ENCODE results near the gene CYP4A11. TPM values are rescaled to one million over a fixed set of nuclear protein-coding genes. Genes with fewer than 3 reads are reported as not detected.

The CYP4A11 gene
- total and polyA plus RNA-seq, 9 of the 15 experiments (the other 6 are each of a cell fraction or from before 2014, with no cell fraction given): not detected

DNA sequence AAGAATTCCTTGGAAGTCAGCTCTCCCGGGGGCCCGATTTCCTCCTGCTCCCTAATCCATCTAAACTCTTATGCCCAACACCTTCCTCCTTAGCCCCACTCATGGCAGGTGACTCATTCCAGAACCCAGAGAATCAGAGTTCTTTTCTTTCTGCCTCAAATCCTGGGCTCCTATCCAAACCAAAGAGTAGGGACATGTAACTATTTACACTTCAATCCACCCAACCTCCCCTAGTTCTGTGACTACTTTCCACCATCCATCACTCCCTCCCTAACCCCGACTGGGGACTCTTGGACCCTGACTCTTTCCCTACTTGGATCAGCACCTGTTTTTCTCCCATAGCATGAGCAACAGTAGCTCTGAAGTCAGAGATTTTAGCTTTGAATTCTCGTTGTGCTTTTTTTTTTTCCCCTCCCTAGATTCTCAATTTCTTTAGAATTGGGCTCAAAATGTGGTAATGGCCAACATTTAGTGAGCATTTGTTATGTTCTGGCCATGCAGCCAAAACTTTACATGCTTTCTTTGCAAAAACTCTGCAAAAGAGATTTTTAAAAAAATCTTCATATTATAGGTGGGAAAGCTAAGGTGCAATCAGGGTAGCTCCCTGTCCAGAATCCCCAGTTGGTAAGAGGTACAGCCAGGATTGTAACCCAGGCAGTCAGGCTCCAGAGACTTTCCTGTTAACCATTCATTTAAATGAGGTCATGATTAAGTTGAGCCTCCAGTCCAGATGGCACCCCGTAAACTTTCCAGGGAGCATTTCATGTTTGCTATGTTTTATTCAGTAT lies 7.5 kb upstream of the CYP4A11 start:
- Histone ChIP-seq H3K9me3 (replicated peaks; ENCODE audit: control insufficient read depth, insufficient read depth, low read depth, low read length) (no peaks in the 10 kb centered on the region), H3K36me3 (ENCODE audit: control insufficient read depth, insufficient read depth, low read length) (no peaks in the 10 kb centered on the region), H3K4me2 (ENCODE audit: insufficient read depth, low read length) (no peak overlapping the region), H3K27me3 (ENCODE audit: control insufficient read depth in 2 of 2, insufficient read depth in 2 of 2, low read length in 2 of 2) (peaks cover 0 to 3% of the 10 kb centered on the region in 2 experiments; a peak in 1 of 5 replicates), H3K79me2 (ENCODE audit: control insufficient read depth, insufficient read depth, low read length) (no peaks in the 10 kb centered on the region), H2AFZ (ENCODE audit: low read depth, low read length) (no peak overlapping the region), H4K20me1 (replicated peaks; ENCODE audit: control insufficient read depth, insufficient read depth, low read length) (no peaks in the 10 kb centered on the region), H3K9ac (ENCODE audit: insufficient read depth in 1 of 2, low read depth in 2 of 2, low read length in 2 of 2) (no peak overlapping the region), H3K27ac (ENCODE audit: extremely low read depth, low read depth, low read length) (no peak overlapping the region), H3K4me3 (no peak overlapping the region), H3K4me1 (replicated peaks in 1 of 2; ENCODE audit: control insufficient read depth in 2 of 2, insufficient read depth in 2 of 2, low read length in 2 of 2) (no peaks in the 10 kb centered on the region), H3K9me1 (ENCODE audit: control insufficient read depth, insufficient read depth, low read length) (no peaks in the 10 kb centered on the region)
- ATAC-seq: no peak
- CTCF ChIA-PET (ENCODE audit: low intra/inter-chr PET ratio): no interaction called here
- POLR2A ChIA-PET: no interaction called here
- DNase-seq (ENCODE audit: extremely low read depth in 1 of 4, low spot score in 3 of 4): no peak
- in situ Hi-C loops (cut with MboI): no loop called here
- no peak for FAIRE-seq
- intact Hi-C loops (cut with micrococcal nuclease): no loop called here
- no TSS peak for BruUV-seq (replicated peaks)
- WGBS (ENCODE audit: insufficient coverage, low coverage, missing lambda C conversion rate): under 1% methylated on average over 5 of the region's 5 CpGs
- TF ChIP-seq MTA2 (IDR thresholded peaks at IDR 0.05; ENCODE audit: low read depth) (no peak), BRCA1 (IDR thresholded peaks at IDR 0.05) (no peak), BRCA1 (CRISPR knock-in tag; IDR thresholded peaks at IDR 0.05) (no peak), HNRNPK (IDR thresholded peaks at IDR 0.05; ENCODE audit: low read depth, low read length, poor library complexity, severe bottlenecking) (no peak), ZNF324 (CRISPR knock-in tag; IDR thresholded peaks at IDR 0.05) (no peak), MCM2 (IDR thresholded peaks at IDR 0.05; ENCODE audit: low read depth) (no peak), E2F8 (IDR thresholded peaks at IDR 0.05; ENCODE audit: low read depth, partially characterized antibody) (no peak), SMC3 (conservative IDR thresholded peaks at IDR 0.05; ENCODE audit: insufficient read depth, low read depth, low read length) (no peak), ZNF133 (CRISPR knock-in tag; IDR thresholded peaks at IDR 0.05) (no peak), PTTG1 (tag; IDR thresholded peaks at IDR 0.05; ENCODE audit: low read depth) (no peak), ZNF174 (CRISPR knock-in tag; IDR thresholded peaks at IDR 0.05) (no peak)
- TF ChIP-seq, protein P1, sequence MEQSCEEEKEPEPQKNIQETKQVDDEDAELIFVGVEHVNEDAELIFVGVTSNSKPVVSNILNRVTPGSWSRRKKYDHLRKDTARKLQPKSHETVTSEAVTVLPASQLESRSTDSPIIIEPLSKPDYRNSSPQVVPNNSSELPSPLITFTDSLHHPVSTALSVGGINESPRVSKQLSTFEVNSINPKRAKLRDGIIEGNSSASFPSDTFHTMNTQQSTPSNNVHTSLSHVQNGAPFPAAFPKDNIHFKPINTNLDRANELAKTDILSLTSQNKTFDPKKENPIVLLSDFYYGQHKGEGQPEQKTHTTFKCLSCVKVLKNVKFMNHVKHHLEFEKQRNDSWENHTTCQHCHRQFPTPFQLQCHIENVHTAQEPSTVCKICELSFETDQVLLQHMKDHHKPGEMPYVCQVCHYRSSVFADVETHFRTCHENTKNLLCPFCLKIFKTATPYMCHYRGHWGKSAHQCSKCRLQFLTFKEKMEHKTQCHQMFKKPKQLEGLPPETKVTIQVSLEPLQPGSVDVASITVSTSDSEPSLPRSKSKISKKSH (CRISPR knock-in tag; IDR thresholded peaks at IDR 0.05): no peak
- TF ChIP-seq, protein P2, sequence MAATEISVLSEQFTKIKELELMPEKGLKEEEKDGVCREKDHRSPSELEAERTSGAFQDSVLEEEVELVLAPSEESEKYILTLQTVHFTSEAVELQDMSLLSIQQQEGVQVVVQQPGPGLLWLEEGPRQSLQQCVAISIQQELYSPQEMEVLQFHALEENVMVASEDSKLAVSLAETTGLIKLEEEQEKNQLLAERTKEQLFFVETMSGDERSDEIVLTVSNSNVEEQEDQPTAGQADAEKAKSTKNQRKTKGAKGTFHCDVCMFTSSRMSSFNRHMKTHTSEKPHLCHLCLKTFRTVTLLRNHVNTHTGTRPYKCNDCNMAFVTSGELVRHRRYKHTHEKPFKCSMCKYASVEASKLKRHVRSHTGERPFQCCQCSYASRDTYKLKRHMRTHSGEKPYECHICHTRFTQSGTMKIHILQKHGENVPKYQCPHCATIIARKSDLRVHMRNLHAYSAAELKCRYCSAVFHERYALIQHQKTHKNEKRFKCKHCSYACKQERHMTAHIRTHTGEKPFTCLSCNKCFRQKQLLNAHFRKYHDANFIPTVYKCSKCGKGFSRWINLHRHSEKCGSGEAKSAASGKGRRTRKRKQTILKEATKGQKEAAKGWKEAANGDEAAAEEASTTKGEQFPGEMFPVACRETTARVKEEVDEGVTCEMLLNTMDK (IDR thresholded peaks at IDR 0.05; ENCODE audit: borderline replicate concordance, insufficient read depth, low read depth, low read length, poor library complexity, severe bottlenecking): no peak
- TF ChIP-seq, protein P3, sequence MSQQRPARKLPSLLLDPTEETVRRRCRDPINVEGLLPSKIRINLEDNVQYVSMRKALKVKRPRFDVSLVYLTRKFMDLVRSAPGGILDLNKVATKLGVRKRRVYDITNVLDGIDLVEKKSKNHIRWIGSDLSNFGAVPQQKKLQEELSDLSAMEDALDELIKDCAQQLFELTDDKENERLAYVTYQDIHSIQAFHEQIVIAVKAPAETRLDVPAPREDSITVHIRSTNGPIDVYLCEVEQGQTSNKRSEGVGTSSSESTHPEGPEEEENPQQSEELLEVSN (IDR thresholded peaks at IDR 0.05; ENCODE audit: borderline replicate concordance in 1 of 2, extremely low read depth in 1 of 2, insufficient read depth in 1 of 2, insufficient read length in 1 of 2, low read depth in 1 of 2, low read length in 1 of 2, poor library complexity in 1 of 2, severe bottlenecking in 1 of 2): no peak

All from K562 (cell line).